Hepatocyte (in vitro differentiated cells): Measurements from ENCODE around the gene LY6G6F.

Experiments
- CTCF ChIP-seq: fragments of 200-600 bp; sonication (generic); IDR thresholded peaks from 2 replicates; pipeline ENCODE4 v1.5.1; 2016; ENCODE audit warnings: antibody characterized with exemption, mild to moderate bottlenecking; ENCODE audit not compliant: poor library complexity
- EZH2 ChIP-seq: fragments of 200-600 bp; sonication (generic); IDR thresholded peaks from 2 replicates; pipeline ENCODE4 v1.6.1; 2016; ENCODE audit warnings: antibody characterized with exemption, mild to moderate bottlenecking, borderline replicate concordance

- TF ChIP-seq EZH2 (no peak), CTCF (no peak)
Observed at GRCh38 chr6:31717499-31718222, 11.0 kb downstream of the LY6G6F start.
